ENCODE measurements around the gene LDLRAD4.
A peak's percentile ranks its signal among the peaks of the same experiment; 100 is the strongest.

The LDLRAD4 gene

GRCh38 chr18:13366962-13367892 is 148.7 kb downstream of the LDLRAD4 start:
- DNase-seq (ENCODE audit: extremely low read depth in 1 of 2, low read depth in 1 of 2): no peak

- no peak for DNase-seq (ENCODE audit: extremely low read depth in 1 of 2, low read depth in 1 of 2)
These were observed 149.7 kb downstream of the LDLRAD4 start for GRCh38 chr18:13368080-13368813.

- DNase-seq (ENCODE audit: extremely low read depth in 1 of 2, low read depth in 1 of 2): no peak
These were observed 150.8 kb downstream of the LDLRAD4 start for GRCh38 chr18:13369353-13369752.

GRCh38 chr18:13369756-13370510 is 151.4 kb downstream of the LDLRAD4 start:
- DNase-seq (ENCODE audit: extremely low read depth in 1 of 2, low read depth in 1 of 2): no peak

- DNase-seq (ENCODE audit: extremely low read depth in 1 of 2, low read depth in 1 of 2): no peak
These were observed 152.6 kb downstream of the LDLRAD4 start for GRCh38 chr18:13370995-13371625.

- no peak for DNase-seq (ENCODE audit: extremely low read depth in 1 of 2, low read depth in 1 of 2)
These were observed 153.3 kb downstream of the LDLRAD4 start for GRCh38 chr18:13371689-13372418.

GRCh38 chr18:13372531-13372951 is 154.0 kb downstream of the LDLRAD4 start:
- DNase-seq (ENCODE audit: extremely low read depth in 1 of 2, low read depth in 1 of 2): no peak

- no peak for DNase-seq (ENCODE audit: extremely low read depth in 1 of 2, low read depth in 1 of 2)
These were observed 155.5 kb downstream of the LDLRAD4 start for GRCh38 chr18:13374096-13374467.

GRCh38 chr18:13374468-13375301 is 156.1 kb downstream of the LDLRAD4 start:
- DNase-seq (ENCODE audit: extremely low read depth in 1 of 2, low read depth in 1 of 2): no peak

GRCh38 chr18:13375302-13376255 is 157.0 kb downstream of the LDLRAD4 start:
- DNase-seq (ENCODE audit: extremely low read depth in 1 of 2, low read depth in 1 of 2): peak; percentile 38 to 43

- no peak for DNase-seq (ENCODE audit: extremely low read depth in 1 of 2, low read depth in 1 of 2)
These were observed 157.8 kb downstream of the LDLRAD4 start for GRCh38 chr18:13376298-13376840.

- DNase-seq (ENCODE audit: extremely low read depth in 1 of 2, low read depth in 1 of 2): peak; percentile 30 to 44
These were observed 158.3 kb downstream of the LDLRAD4 start for GRCh38 chr18:13376841-13377351.

- no peak for DNase-seq (ENCODE audit: extremely low read depth in 1 of 2, low read depth in 1 of 2)
These were observed 158.9 kb downstream of the LDLRAD4 start for GRCh38 chr18:13377496-13377895.

GRCh38 chr18:13378150-13378549 is 159.6 kb downstream of the LDLRAD4 start:
- DNase-seq (ENCODE audit: extremely low read depth in 1 of 2, low read depth in 1 of 2): no peak

GRCh38 chr18:13379062-13379865 is 160.7 kb downstream of the LDLRAD4 start:
- no peak for DNase-seq (ENCODE audit: extremely low read depth in 1 of 2, low read depth in 1 of 2)

- no peak for DNase-seq (ENCODE audit: extremely low read depth in 1 of 2, low read depth in 1 of 2)
These were observed 161.6 kb downstream of the LDLRAD4 start for GRCh38 chr18:13379930-13380690.
